B cell (primary cell): Measurements from ENCODE around the gene SCAMP5. TPM values are rescaled to one million over a fixed set of nuclear protein-coding genes. Genes with fewer than 3 reads are reported as not detected.

Source experiments
- ATAC-seq: fragments of 200-7000 bp; cut with Tn5 transposase; one replicate; pipeline ENCODE4 v1.10.0; 2021; ENCODE audit warnings: low read depth, mild to moderate bottlenecking, moderate number of reproducible peaks, moderate library complexity
- CTCF ChIA-PET: fragments of 350-600 bp; sonication (Branson Sonifier 250); formaldehyde crosslinking; loops from one replicate; lab custom pipeline; 2021; ENCODE audit warnings: antibody characterized with exemption, inconsistent platforms; lab: Charles Lee
- POLR2A ChIA-PET: fragments of 350-600 bp; sonication (Branson Sonifier 250); formaldehyde crosslinking; loops from one replicate; lab custom pipeline; 2021; ENCODE audit warnings: antibody characterized with exemption; lab: Charles Lee
- DNase-seq: peaks from one replicate; pipeline ENCODE4 v3.0.0; 2013
- H2AFZ ChIP-seq: 2 replicates; pipeline ENCODE4 v1.6.1; 2012; ENCODE audit warnings: mild to moderate bottlenecking, low read depth, low read length; ENCODE audit not compliant: insufficient read depth, poor library complexity, severe bottlenecking
- H3K27ac ChIP-seq, 2 donors: 1 replicate in 1 of 2; 2 replicates in 1 of 2; pipeline ENCODE4 v1.5.1; 2012 to 2013; ENCODE audit warnings: low read length in 2 of 2, mild to moderate bottlenecking in 2 of 2, moderate library complexity in 1 of 2
- H3K27me3 ChIP-seq, 4 experiments: fragments of 200-600 bp in 1 of 4; sonication (generic) in 1 of 4; replicated peaks in 1 of 4; 1 replicate in 2 of 4; 2 replicates in 2 of 4; pipeline versions ENCODE4 v1.6.1 to v1.7.0; 2013 to 2016; ENCODE audit warnings: low read length in 3 of 4, mild to moderate bottlenecking in 2 of 4, mixed read lengths in 1 of 4, moderate library complexity in 1 of 4; ENCODE audit not compliant: insufficient read depth in 4 of 4, control insufficient read depth in 3 of 4; ENCODE audit errors: control extremely low read depth in 1 of 4
- H3K36me3 ChIP-seq, 2 experiments: replicated peaks in 1 of 2; 1 replicate in 1 of 2; 2 replicates in 1 of 2; pipeline versions ENCODE4 v1.6.1 to v1.7.1; 2013; ENCODE audit warnings: low read length in 1 of 2; ENCODE audit not compliant: insufficient read depth in 2 of 2, control insufficient read depth in 1 of 2; ENCODE audit errors: control extremely low read depth in 1 of 2, extremely low read depth in 1 of 2
- H3K4me1 ChIP-seq, 2 donors: fragments of 200-600 bp in 1 of 2; sonication (generic) in 1 of 2; 1 replicate in 1 of 2; 2 replicates in 1 of 2; pipeline versions ENCODE4 v1.5.1 to v1.6.1; 2013 to 2017; ENCODE audit warnings: low read length in 2 of 2; ENCODE audit not compliant: control insufficient read depth in 2 of 2, insufficient read depth in 2 of 2
- H3K4me2 ChIP-seq: replicated peaks from 2 replicates; pipeline ENCODE3; 2012; ENCODE audit warnings: mild to moderate bottlenecking, low read depth, low read length; ENCODE audit not compliant: poor library complexity, severe bottlenecking
- H3K4me3 ChIP-seq, 5 experiments: fragments of 200-600 bp in 1 of 5; sonication (generic) in 1 of 5; 1 replicate in 3 of 5; 2 replicates in 2 of 5; pipeline versions ENCODE4 v1.5.1 to v1.7.0; 2011 to 2016; ENCODE audit warnings: low read length in 4 of 5, mild to moderate bottlenecking in 4 of 5, low read depth in 2 of 5, control low read depth in 1 of 5, moderate library complexity in 1 of 5; ENCODE audit not compliant: insufficient read depth in 1 of 5; ENCODE audit errors: control extremely low read depth in 1 of 5, extremely low read depth in 1 of 5
- H3K79me2 ChIP-seq: fragments of 200-600 bp; sonication (generic); one replicate; pipeline ENCODE4 v1.6.0; 2016; ENCODE audit warnings: low read length; ENCODE audit not compliant: control insufficient read depth, insufficient read depth
- H3K9ac ChIP-seq: fragments of 200-600 bp; sonication (generic); 2 replicates; pipeline ENCODE4 v1.6.1; 2017; ENCODE audit warnings: mild to moderate bottlenecking, low read length, moderate library complexity
- H3K9me3 ChIP-seq, 3 donors: one replicate each; pipeline versions ENCODE4 v1.6.1 to v1.7.1; 2013; ENCODE audit warnings: low read length in 2 of 3; ENCODE audit not compliant: control insufficient read depth in 2 of 3, insufficient read depth in 1 of 3; ENCODE audit errors: control extremely low read depth in 1 of 3
- H4K20me1 ChIP-seq: 2 replicates; pipeline ENCODE4 v1.6.0; 2012; ENCODE audit warnings: mild to moderate bottlenecking, low read length; ENCODE audit not compliant: insufficient read depth, control insufficient read depth, poor library complexity, severe bottlenecking
- H3K27ac Mint-ChIP-seq: one replicate; pipeline ENCODE4 v1.8.0; 2021; ENCODE audit warnings: mixed read lengths
- H3K27me3 Mint-ChIP-seq: one replicate; pipeline ENCODE4 v1.8.0; 2021; ENCODE audit warnings: mixed read lengths
- H3K4me1 Mint-ChIP-seq: one replicate; pipeline ENCODE4 v1.8.0; 2021; ENCODE audit warnings: mixed read lengths
- H3K4me3 Mint-ChIP-seq: one replicate; pipeline ENCODE4 v1.8.0; 2021; ENCODE audit warnings: mixed read lengths
- H3K9me3 Mint-ChIP-seq: one replicate; pipeline ENCODE4 v1.8.0; 2022; ENCODE audit warnings: mixed read lengths; ENCODE audit not compliant: insufficient read depth
- EZH2 ChIP-seq: IDR thresholded peaks from 2 replicates; pipeline ENCODE4 v1.6.1; 2012; ENCODE audit warnings: borderline replicate concordance, low read depth, mild to moderate bottlenecking, moderate library complexity, low read length; ENCODE audit not compliant: insufficient read depth, poor library complexity, severe bottlenecking
- WGBS: methylation state at CpG from one replicate; pipeline ENCODE4 v1.1.5; 2013; ENCODE audit warnings: missing lambda C conversion rate; ENCODE audit not compliant: insufficient coverage; 5-methylcytosine and 5-hydroxymethylcytosine counted together
- intact Hi-C: fragments of 100-400 bp; cut with micrococcal nuclease; formaldehyde crosslinking; loops from one replicate; pipeline ENCODE4 v1.10.0; 2022
- polyA plus RNA-seq: library from polyadenylated mRNA; depleted of rRNA; stranded (reverse); fragments of >200 nt; gene quantifications from 2 replicates; pipeline ENCODE4 v1.2.3, GENCODE V29; 2012
- total RNA-seq, 2 donors: library from RNA; stranded (reverse); fragments of 120-200 nt in 1 of 2; gene quantifications; 1 replicate in 1 of 2; 2 replicates in 1 of 2; pipeline versions ENCODE4 v1.2.3 to v1.2.4, GENCODE V29; 2013 to 2022
- TF ChIP-seq, protein P1 (sequence below): fragments of 200-600 bp; IDR thresholded peaks from one replicate; pipeline ENCODE4 v1.8.0; 2022; ENCODE audit warnings: antibody characterized with exemption, mild to moderate bottlenecking

Gene SCAMP5
- total and polyA plus RNA-seq, 2 donors (not counting 1 experiment from before 2014, with no cell fraction given) = 0.59 to 3.4 TPM

DNA sequence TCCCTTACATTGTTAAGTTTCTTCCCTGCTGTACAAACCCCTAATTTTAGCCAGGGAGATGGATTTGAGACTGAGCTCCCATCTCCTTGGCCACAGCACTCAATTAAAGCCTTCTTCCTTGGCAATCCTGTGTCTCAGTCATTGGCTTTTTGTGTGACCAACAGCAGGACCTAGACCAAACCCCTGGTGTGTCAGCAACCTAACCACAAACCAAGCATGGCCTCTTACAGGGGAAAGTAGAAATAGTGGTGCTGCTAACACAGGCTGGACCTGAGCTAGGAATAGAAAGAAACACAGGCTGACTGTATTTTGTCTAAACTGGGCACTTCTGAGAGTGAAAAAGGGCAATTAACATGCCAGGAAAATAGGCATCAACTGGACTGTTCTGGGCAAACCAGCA, 65.9 kb downstream of the SCAMP5 start:
- Histone ChIP-seq H3K4me2 (no peak overlapping the region), H3K4me1 (no peaks in the 10 kb centered on the region), H4K20me1 (no peaks in the 10 kb centered on the region), H3K9ac (no peak overlapping the region), H3K27ac (no peak overlapping the region), H3K36me3 (no peaks in the 10 kb centered on the region), H3K4me3 (no peak overlapping the region), H3K79me2 (no peaks in the 10 kb centered on the region), H3K27me3 (no peaks in the 10 kb centered on the region), H2AFZ (no peak overlapping the region), H3K9me3 (peaks cover 0 to 7% (median 3%) of the 10 kb centered on the region in 3 donors)
- ATAC-seq (no peak), DNase-seq (no peak)
- POLR2A ChIA-PET = interaction anchor here (0.7 kb wide), 1 partner anchor 104 kb away, joined by 3 read pairs; no protein-coding TSS in a partner anchor
- no peak overlapping the region for H3K4me3 Mint-ChIP-seq
- H3K9me3 Mint-ChIP-seq = no peaks in the 10 kb centered on the region
- H3K4me1 Mint-ChIP-seq = peaks cover 3% of the 10 kb centered on the region
- H3K27me3 Mint-ChIP-seq = no peaks in the 10 kb centered on the region
- no peak for TF ChIP-seq EZH2
- TF ChIP-seq, protein P1, sequence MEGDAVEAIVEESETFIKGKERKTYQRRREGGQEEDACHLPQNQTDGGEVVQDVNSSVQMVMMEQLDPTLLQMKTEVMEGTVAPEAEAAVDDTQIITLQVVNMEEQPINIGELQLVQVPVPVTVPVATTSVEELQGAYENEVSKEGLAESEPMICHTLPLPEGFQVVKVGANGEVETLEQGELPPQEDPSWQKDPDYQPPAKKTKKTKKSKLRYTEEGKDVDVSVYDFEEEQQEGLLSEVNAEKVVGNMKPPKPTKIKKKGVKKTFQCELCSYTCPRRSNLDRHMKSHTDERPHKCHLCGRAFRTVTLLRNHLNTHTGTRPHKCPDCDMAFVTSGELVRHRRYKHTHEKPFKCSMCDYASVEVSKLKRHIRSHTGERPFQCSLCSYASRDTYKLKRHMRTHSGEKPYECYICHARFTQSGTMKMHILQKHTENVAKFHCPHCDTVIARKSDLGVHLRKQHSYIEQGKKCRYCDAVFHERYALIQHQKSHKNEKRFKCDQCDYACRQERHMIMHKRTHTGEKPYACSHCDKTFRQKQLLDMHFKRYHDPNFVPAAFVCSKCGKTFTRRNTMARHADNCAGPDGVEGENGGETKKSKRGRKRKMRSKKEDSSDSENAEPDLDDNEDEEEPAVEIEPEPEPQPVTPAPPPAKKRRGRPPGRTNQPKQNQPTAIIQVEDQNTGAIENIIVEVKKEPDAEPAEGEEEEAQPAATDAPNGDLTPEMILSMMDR = no peak
- CTCF ChIA-PET = interaction anchor here (1.2 kb wide), 1 partner anchor 18 kb away, joined by 3 read pairs; no protein-coding TSS in a partner anchor
- intact Hi-C loops = no loop called here
- peak overlapping the region; percentile 18 for H3K27ac Mint-ChIP-seq

DNA sequence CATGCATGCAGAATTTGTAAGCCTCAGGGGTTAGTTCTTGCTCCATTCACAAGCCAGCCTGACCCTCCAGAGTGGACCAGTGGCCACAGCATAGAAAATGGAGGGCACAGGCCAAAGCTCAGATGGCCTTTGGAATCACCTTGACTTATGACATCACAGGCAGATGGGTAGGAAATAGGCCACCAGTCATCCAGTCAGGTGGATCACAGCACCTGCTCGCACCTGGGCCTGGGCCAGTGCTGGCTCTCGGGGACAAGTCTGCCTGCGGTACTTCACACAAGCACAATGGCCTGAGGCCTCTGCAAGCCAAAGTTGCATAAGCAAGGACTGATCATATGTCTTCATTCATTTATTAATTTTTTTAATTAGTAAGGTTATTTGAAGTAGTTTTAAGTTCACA, 67.3 kb downstream of the SCAMP5 start:
- no peaks in the 10 kb centered on the region for H3K4me1 ChIP-seq
- Mint-ChIP-seq H3K4me1 (peaks cover 9% of the 10 kb centered on the region), H3K27ac (no peak overlapping the region), H3K9me3 (peaks cover 2% of the 10 kb centered on the region), H3K4me3 (no peak overlapping the region), H3K27me3 (no peaks in the 10 kb centered on the region)
- no peaks in the 10 kb centered on the region for H4K20me1 ChIP-seq
- no peak overlapping the region for H2AFZ ChIP-seq
- H3K27me3 ChIP-seq = no peaks in the 10 kb centered on the region
- H3K4me2 ChIP-seq = no peak overlapping the region
- H3K79me2 ChIP-seq = no peaks in the 10 kb centered on the region
- TF ChIP-seq EZH2 = no peak
- TF ChIP-seq, protein P1 = no peak
- no peak overlapping the region for H3K4me3 ChIP-seq
- ChIA-PET CTCF (no interaction called here), POLR2A (no interaction called here)
- H3K9ac ChIP-seq = no peak overlapping the region
- no peak for ATAC-seq
- 50% methylated on average over 2 of the region's 3 CpGs for WGBS
- H3K36me3 ChIP-seq = no peaks in the 10 kb centered on the region
- H3K27ac ChIP-seq = no peak overlapping the region
- no peak for DNase-seq
- peaks cover 0 to 12% (median 7%) of the 10 kb centered on the region in 3 donors for H3K9me3 ChIP-seq
- intact Hi-C loops = no loop called here
